ENCODE measurements around the gene UVSSA.
"Not testable (repeated sequence)": the region's sequence is repeated elsewhere in the genome, so short reads cannot be mapped to it uniquely, and the experiment has no call there.

Gene UVSSA

GRCh38 chr4:1330761-1331590, 16.0 kb upstream of the UVSSA start:
- no peak for TF ChIP-seq CTCF (IDR thresholded peaks at IDR 0.05; ENCODE audit: low read depth, low read length, missing control alignments)
- no peak for DNase-seq (ENCODE audit: low read depth)
- no peak overlapping the region for H3K4me3 ChIP-seq (ENCODE audit: low read depth, low read length)

GRCh38 chr4:1331591-1332353, 15.2 kb upstream of the UVSSA start:
- DNase-seq (ENCODE audit: low read depth) = no peak
- TF ChIP-seq CTCF (IDR thresholded peaks at IDR 0.05; ENCODE audit: low read depth, low read length, missing control alignments) = no peak
- no peak overlapping the region for H3K4me3 ChIP-seq (ENCODE audit: low read depth, low read length)

DNA sequence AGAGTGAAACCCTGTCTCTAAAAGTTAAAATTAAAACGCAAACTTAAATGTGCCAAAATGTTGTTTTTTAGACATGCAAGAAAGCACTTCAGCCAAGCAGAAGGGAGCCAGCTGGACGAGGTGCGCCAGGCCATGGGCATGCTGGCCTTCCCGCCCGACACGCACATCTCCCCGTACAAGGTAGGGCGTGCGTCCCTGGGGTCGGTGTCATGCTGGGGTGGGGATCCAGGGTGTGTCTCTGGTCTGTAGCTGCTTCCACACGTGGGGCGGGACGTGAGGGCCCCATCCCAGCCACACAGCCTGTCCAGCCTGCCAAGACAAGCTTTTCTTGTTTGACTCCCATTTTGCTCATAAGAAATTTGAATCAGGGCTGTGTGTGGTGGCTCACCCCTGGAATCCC, 14.3 kb upstream of the UVSSA start:
- no peak for TF ChIP-seq CTCF (IDR thresholded peaks at IDR 0.05; ENCODE audit: low read depth, low read length, missing control alignments)
- no peak for DNase-seq (ENCODE audit: low read depth)
- H3K4me3 ChIP-seq (ENCODE audit: low read depth, low read length) = no peak overlapping the region

DNA sequence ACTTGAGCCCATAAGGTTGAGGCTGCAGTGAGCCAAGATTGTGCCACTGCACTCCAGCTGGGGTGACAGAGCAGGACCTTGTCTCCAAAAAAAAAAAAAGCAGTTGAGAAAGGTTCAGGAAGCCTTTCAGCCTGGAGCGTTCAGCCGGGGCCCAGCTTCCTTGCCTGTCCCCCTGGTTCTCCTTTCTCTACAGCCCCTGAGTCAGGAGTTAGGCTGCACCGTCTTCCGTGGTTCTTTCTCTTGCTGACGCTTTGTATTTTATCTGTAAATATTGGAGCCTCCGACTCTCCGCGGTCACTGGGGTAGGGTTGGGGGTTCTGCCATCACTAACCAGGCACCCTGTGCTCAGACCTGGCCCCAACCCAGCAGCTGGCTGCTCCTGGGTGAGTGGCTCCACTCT, 13.8 kb upstream of the UVSSA start:
- no peak for DNase-seq (ENCODE audit: low read depth)
- no peak for TF ChIP-seq CTCF (IDR thresholded peaks at IDR 0.05; ENCODE audit: low read depth, low read length, missing control alignments)
- H3K4me3 ChIP-seq (ENCODE audit: low read depth, low read length) = no peak overlapping the region

DNA sequence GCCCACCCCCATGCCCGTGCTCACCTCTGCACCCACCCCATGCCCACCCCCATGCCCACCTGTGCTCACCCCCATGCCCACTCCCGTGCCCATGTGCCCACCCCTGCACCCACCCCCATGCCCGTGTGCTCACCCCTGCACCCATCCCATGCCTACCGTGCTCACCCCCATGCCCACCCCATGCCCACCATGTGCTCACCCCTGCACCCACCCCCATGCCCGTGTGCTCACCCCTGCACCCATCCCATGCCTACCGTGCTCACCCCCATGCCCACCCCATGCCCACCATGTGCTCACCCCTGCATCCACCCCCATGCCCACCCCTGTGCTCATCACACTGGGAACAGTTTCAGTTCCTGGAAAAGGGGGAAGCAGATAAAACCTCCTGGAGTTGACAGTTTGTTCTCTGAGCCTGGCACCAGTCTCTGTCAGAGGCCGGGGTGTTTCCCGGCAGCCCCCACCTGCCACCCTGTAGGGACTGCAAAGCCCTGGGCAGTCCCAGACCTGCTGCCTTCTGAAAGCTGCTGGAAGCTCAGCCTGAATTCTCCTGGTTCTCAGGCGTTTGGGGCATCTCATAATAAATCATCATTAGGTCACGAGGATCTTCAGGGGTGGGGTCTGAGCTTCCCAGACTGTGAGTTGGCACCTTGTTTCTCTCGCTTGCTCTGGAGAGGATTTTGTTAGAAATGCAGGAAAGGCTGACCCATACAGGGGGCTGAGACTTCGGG, 13.0 kb upstream of the UVSSA start:
- DNase-seq (ENCODE audit: low read depth); H3K4me3 ChIP-seq (ENCODE audit: low read depth, low read length): not testable (repeated sequence)

GRCh38 chr4:1334579-1334895, 12.5 kb upstream of the UVSSA start:
- no peak for TF ChIP-seq CTCF (IDR thresholded peaks at IDR 0.05; ENCODE audit: low read depth, low read length, missing control alignments)
- no peak overlapping the region for H3K4me3 ChIP-seq (ENCODE audit: low read depth, low read length)
- no peak for DNase-seq (ENCODE audit: low read depth)

GRCh38 chr4:1335193-1335883, 11.7 kb upstream of the UVSSA start:
- not testable (repeated sequence) for DNase-seq (ENCODE audit: low read depth); H3K4me3 ChIP-seq (ENCODE audit: low read depth, low read length)
